Glutamatergic neuron (in vitro differentiated cells): ENCODE measurements around the gene INF2. TPM values are rescaled to one million over a fixed set of nuclear protein-coding genes. Genes with fewer than 3 reads are reported as not detected.

Experiments used
- DNase-seq: peaks from one replicate; pipeline ENCODE4 v3.0.0; 2022
- H3K27ac Mint-ChIP-seq: one replicate; pipeline ENCODE4 v1.8.0; 2020; ENCODE audit warnings: mild to moderate bottlenecking, mixed read lengths, inconsistent platforms; ENCODE audit not compliant: unreplicated experiment
- H3K27me3 Mint-ChIP-seq: one replicate; pipeline ENCODE4 v1.8.0; 2020; ENCODE audit warnings: mild to moderate bottlenecking, moderate library complexity, mixed read lengths, inconsistent platforms; ENCODE audit not compliant: unreplicated experiment
- H3K36me3 Mint-ChIP-seq: one replicate; pipeline ENCODE4 v1.8.0; 2020; ENCODE audit warnings: mild to moderate bottlenecking, mixed read lengths, inconsistent platforms; ENCODE audit not compliant: unreplicated experiment
- H3K4me1 Mint-ChIP-seq: one replicate; pipeline ENCODE4 v1.8.0; 2020; ENCODE audit warnings: mild to moderate bottlenecking, low read depth, mixed read lengths, inconsistent platforms; ENCODE audit not compliant: unreplicated experiment
- H3K4me3 Mint-ChIP-seq: one replicate; pipeline ENCODE4 v1.8.0; 2020; ENCODE audit warnings: mild to moderate bottlenecking, mixed read lengths, inconsistent platforms; ENCODE audit not compliant: unreplicated experiment
- H3K9me3 Mint-ChIP-seq: one replicate; pipeline ENCODE4 v1.8.0; 2020; ENCODE audit warnings: mild to moderate bottlenecking, moderate library complexity, mixed read lengths, inconsistent platforms; ENCODE audit not compliant: unreplicated experiment
- CTCF ChIP-seq: fragments of 200-600 bp; sonication (generic); IDR thresholded peaks from one replicate; pipeline ENCODE4 v1.5.0; 2021; ENCODE audit not compliant: partially characterized antibody, unreplicated experiment
- long read RNA-seq: library from polyadenylated mRNA; unstranded; transcript quantifications from one replicate; pipeline ENCODE4 v2.0.0, GENCODE V29; 2020; ENCODE audit not compliant: unreplicated experiment
- total RNA-seq: library from RNA; stranded (reverse); fragmentation: NEBNext Ultra II Directional; extraction: Animal tissue kit (Norgen Biotek cat#: 25700); gene quantifications from one replicate; pipeline ENCODE4 v1.2.1, GENCODE V29; 2021; ENCODE audit not compliant: unreplicated experiment

Gene INF2
- 11.8 TPM for total RNA-seq
- long read RNA-seq, partial matches to known transcripts: 1 of 6 reads
- long read RNA-seq, other reads (novel, unspliced or antisense): 1 of 6 reads

- no peak within 1 kb of the TSS for H3K4me3 Mint-ChIP-seq
- peak; percentile 37 for DNase-seq
- H3K27me3 Mint-ChIP-seq: no peaks in the 10 kb centered on the region
- no peak for TF ChIP-seq CTCF
- H3K4me1 Mint-ChIP-seq: no peaks in the 10 kb centered on the region
- peaks cover 1% of the 10 kb centered on the region for H3K9me3 Mint-ChIP-seq
- H3K27ac Mint-ChIP-seq: no peak within 1 kb of the TSS
- no peaks in the 10 kb centered on the region for H3K36me3 Mint-ChIP-seq
Measured at GRCh38 chr14:104689109-104689880, at the start of gene INF2. Gene INF2 (plus strand): TSS chr14:104689618. CDS start chr14:104701366, 11,748 bp downstream.

- Mint-ChIP-seq H3K4me3 (no peak overlapping the region), H3K9me3 (peaks cover 5% of the 10 kb centered on the region), H3K27me3 (peaks cover 4% of the 10 kb centered on the region), H3K36me3 (peaks cover 8% of the 10 kb centered on the region), H3K4me1 (peaks cover 2% of the 10 kb centered on the region), H3K27ac (no peak overlapping the region)
- TF ChIP-seq CTCF: peak; percentile 88
- DNase-seq: peak; percentile 89
Measured at GRCh38 chr14:104639885-104640548, 49.4 kb upstream of the INF2 start.

GRCh38 chr14:104640681-104641080, 48.7 kb upstream of the INF2 start:
- Mint-ChIP-seq H3K36me3 (peaks cover 11% of the 10 kb centered on the region), H3K4me1 (peaks cover 2% of the 10 kb centered on the region), H3K9me3 (peaks cover 7% of the 10 kb centered on the region), H3K27me3 (peaks cover 4% of the 10 kb centered on the region), H3K27ac (no peak overlapping the region), H3K4me3 (no peak overlapping the region)
- DNase-seq: no peak
- no peak for TF ChIP-seq CTCF

GRCh38 chr14:104641753-104642539, 47.5 kb upstream of the INF2 start:
- Mint-ChIP-seq H3K27ac (no peak overlapping the region), H3K4me1 (peaks cover 2% of the 10 kb centered on the region), H3K9me3 (peaks cover 7% of the 10 kb centered on the region), H3K36me3 (peaks cover 11% of the 10 kb centered on the region), H3K4me3 (no peak overlapping the region), H3K27me3 (peaks cover 4% of the 10 kb centered on the region)
- TF ChIP-seq CTCF: no peak
- no peak for DNase-seq
